GM18498 (cell line): ENCODE measurements around the gene CDH24.
"Not testable (repeated sequence)": the region's sequence is repeated elsewhere in the genome, so short reads cannot be mapped to it uniquely, and the experiment has no call there.

Experiments used
- ATAC-seq: cut with Tn5 transposase; IDR thresholded peaks from one replicate; pipeline ENCODE4 v1.9.1; 2021; ENCODE audit warnings: mild to moderate bottlenecking, moderate library complexity; ENCODE audit not compliant: unreplicated experiment

CDH24 gene

DNA sequence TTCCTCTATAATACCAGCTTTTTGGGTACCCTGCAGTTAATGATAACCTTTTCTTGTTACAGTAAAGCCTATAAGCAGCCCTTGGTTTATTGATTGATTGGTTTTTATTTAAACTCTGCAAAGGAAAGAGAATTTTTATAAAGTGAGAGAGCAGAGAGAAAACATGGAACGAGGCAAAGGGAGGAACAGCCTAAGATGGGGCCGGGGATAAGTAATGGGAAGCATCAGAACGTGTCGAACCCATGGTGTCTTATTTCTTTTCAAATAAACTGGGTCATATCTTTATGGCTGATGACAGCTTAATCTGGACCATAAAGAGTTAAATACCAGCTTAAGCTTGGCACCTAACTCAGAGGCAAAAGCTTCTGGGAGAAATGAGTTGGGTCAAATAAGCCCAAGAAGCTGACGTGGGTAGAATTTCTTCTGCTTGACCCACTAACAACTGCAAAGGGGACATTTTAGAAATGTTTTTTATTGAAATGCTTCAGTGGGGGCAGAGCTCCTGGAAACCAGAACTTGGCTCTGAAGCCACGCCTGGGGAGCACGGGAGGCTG, 35.4 kb downstream of the CDH24 start:
- no peak for ATAC-seq

DNA sequence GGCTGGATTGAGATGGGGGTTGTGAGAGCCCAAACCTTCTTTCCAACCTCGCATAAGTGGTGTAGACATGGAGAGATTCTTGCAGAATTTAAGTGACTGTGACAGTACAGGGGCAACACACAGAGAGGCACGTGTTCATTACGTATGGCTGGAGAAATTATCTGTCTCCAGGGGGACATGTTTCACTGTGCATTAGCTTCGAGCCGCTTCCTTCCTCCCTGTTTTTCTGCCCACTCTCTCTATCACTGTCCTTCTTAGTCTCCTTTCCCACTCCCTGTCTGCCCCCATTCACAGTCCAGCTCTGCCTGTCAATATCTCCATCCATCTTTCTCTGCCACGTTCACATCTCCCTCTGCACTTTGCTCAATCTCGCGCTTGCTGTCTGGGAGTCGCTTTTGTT, 35.9 kb downstream of the CDH24 start:
- ATAC-seq = no peak

DNA sequence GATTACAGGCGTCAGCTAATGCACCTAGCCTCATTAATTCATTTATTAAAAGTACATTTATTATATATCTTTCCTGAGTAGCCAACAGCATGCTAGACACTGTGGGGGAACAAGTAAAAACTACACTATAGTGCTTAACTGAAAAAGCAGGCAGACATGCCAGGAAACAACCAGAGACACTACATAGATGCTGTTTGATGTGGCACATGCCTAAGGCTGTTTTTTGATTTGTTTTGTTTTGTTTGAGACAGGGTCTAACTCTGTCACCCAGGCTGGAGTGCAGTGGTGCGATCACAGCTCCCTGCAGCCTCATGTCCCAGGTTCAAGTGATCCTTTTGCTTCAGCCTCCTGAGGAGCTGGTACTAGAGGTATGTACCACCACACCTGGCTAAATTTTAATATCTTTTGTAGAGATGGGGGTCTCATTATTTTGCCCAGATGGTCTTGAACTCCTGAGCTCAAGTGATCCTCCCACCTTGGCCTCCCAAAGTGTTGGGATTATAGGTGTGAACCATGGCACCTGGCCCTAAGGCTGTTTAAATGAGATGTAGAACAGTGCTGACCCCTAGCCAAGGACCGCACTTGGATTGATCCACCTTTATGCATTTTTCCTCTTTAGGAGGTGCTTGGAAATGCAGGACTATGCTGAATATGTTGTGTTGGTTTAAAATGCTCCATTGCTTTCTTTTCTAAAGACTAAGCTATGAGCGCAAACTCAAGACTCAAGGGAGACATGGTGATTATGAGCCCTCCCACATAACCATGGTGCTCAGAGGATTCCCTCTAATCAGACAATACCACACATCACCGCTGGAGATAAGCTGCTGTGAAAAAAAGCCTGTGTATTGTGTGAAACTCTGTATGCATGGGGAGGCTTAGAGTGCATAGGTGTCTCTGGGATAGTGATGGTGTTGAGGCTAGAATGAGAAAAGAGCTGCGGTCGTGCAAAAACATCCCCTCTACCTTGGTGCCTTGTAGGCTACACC, 36.9 kb downstream of the CDH24 start:
- ATAC-seq = no peak

DNA sequence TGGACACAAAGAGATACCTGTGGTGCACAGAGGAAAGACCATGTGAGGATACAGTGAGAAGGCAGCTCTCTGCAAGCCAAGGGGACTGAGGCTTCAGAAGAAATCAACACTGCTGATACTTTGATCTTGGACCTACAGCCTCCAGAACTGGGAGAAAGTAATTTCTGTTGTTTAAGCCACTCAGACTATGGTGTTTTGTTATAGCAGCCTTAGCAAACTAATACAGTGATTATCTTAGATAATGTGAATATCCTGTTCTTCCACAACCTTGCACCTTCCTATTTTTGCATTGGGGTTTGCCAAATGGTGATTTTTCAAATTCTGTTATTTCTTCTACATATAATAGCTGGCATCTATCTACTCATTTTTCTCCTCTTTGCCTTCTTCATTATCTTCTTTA, 39.2 kb downstream of the CDH24 start:
- no peak for ATAC-seq

DNA sequence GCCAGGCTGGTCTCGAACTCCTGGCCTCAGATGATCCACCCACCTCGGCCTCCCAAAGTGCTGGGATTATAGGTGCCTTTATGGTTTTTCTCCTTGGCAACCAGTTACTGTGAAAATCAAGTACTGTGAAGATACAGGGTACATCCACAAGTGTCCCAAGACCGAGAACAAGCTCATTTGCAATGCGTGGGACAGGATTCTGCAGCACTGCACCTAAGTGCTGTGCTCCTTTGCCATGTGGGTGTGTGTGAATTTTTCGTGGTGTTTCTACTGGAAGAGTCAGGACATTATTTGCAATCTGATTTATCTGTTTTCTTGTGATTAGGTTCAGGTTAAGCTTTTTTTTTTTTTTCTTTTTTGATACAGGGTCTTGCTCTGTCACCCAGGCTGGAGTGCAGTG, 40.2 kb downstream of the CDH24 start:
- ATAC-seq = no peak

DNA sequence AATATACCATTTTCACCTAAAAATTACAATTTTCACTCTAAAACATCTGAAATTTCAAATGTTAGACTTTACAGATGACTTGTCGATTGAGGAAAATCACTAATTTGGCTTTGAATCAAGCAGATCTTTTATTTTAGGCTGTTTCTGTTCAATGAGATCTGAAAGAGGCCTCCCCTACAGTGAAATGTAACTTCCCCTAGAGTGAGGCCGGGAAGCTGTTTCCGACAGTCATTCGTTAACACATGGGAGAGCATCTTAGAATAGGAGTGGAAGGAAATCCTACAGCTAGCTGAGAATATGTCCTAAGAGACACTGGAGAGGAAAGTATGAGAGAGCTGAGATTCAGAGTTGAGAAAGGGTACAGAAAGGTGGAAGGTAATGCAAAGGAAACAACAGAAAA, 41.7 kb downstream of the CDH24 start:
- ATAC-seq = no peak

DNA sequence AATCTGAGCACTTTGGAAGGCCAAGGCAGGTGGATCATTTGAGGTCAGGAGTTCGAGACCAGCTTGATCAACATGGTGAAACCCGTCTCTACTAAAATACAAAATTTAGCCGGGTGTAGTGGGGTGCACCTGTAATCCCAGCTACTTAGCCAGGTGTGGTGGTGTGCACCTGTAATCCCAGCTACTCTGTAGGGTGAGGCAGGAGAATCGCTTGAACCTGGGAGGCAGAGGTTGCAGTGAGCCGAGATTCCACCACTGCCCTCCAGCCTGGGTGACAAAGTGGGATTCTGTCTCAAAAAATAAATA, 43.6 kb downstream of the CDH24 start:
- not testable (repeated sequence) for ATAC-seq

DNA sequence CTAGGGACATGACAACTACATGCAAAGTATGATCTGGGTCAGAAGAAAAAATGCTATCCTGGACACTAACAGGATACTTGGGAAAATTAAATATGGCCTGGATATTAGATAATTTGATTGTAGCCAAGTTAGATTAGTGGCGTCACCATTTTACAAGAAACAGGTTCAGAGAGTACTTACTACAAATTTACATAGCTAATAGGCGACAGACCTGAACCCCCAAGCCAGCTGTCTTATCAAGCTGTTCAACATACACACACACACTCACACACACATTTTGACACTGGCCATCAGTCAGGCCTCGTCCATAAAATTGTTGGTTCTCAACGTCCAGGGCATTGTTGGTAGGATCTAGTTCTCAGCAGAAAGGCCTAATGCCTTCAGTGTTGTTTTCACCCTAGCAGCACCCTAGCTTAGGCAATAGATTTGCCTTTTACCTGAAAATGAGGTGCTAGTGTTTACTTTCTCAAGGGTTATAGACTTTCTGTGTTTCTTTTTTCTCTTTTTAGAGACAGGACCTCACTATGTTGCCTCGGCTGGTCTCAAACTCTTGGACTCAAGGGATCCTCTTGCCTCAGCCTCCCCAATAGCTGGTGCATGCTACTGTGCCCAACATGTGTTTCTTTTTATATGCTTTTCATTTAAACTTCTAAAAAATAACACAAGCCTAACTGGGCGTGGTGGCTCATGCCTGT, 44.1 kb downstream of the CDH24 start:
- no peak for ATAC-seq

DNA sequence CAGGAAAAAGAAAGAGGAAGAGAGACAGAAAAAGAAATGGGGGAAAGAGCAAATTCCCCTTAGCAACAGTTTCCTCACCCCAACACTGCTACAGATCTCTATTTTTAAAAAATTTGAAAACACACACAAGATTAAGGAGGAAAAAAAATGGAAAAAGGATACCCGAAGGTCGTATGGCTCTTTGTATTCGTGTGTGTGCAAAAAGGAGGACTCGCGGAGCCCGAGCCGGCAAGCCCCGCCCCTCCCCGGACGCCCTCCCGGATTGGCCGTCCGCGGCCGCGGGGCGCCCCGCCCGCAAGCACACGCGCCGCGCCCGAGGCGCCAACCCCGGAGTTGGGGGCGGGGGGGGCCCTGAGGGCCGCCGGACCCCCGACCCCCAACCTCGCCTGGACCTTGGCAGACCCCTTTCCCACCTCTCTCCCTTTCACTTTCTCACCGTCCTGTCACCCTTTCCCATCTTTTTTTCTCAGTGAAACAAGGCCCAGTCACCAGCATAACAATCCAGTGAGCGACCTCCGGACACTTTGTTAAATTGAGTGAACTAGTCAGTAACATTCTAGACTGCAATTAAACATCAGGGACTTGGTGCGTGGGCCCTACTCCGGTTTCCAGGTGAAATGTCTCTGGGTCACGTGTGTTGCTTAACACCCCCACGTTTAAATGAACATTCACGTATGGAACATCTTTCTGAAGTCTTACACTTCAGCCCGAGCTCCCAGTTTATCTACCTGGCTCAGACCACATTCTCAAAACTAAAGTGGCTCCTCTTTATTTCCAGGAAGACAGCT, 47.2 kb downstream of the CDH24 start, which contains the start of gene C14orf93:
Gene C14orf93 (minus strand): TSS at position 205 of the 788 bp plus-strand sequence. CDS start 11,120 bp downstream, outside the sequence.
- ATAC-seq = peak; percentile 42

DNA sequence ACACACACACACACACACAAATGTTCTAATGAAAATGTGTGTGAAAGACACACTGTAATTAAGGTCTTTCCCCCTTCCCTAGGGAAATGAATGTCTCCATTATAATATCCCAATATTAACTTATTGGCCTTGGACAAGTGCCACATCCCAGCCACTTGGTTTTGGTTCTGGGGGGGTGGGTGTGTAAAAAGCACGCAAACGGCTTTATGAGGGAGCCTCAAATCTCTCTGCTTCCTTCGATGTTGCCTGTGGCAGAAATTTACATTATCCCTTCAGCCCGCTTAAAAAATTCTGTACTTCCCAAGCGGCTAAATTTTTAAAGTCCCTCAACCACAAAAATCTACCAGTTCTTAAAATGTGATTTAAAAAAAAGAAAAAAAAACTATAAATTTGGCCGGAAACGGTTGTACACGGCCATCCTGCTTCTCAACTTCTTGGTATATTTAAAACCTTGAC, 47.8 kb downstream of the CDH24 start:
- no peak for ATAC-seq

DNA sequence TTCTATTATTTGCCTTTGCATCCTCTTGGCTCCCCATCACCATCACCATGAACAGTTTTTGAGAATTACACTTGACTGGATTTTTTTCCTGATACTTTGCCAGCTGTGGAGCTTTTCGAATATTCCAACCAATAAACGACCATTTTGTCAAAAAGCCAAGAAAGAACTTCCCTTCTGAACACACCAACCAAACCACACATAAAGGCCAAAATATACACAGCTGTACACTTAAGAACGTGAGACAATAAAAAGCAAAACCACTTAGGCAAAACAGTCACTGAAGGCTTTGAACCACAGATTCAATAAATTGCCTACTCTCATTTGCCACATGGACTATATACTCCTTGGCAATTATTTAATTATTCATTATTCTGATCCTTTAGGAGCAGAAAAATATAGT, 48.5 kb downstream of the CDH24 start:
- ATAC-seq = no peak

DNA sequence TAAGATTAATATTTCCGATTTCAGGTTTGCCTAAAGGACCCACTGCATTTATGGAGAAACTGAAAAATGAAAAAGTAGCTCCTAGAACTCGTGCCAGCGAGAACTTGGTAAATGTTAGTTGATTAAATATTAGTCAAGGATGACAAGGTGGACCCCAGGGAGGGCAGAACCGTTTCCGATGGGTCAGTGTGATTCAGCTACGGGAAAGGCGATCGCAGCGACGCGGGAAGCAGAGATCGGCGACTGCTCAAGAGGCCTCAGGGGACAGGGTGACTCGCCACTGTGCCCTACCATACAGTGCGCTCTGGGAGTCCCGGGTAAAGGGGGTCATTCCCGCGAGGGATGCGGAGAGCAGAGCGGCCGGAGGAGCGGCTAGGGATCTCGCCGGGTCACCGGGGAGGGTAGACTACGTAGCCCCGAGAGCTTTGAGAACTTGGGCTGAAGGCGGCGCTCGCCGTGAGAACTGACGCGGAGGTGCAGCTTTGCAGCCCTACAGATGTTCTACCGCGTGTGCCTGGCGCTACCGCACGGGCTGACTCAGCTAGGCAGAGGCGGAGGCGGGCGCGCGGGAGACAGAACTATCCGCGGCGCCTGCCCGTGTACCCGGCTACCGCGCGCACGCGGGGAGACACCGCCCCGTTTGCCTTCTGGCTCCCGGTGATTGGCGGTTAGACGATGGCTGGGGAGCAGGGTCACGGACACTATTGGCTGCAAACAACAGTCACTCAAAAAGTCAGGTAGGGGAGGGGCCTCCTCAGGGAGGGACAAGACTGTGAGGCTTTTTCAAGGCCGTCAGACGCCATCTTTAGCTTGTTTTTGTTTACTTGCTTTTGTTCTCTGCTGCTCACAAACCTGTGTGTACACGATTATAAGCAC, 50.5 kb downstream of the CDH24 start:
- ATAC-seq = peak; percentile 95

DNA sequence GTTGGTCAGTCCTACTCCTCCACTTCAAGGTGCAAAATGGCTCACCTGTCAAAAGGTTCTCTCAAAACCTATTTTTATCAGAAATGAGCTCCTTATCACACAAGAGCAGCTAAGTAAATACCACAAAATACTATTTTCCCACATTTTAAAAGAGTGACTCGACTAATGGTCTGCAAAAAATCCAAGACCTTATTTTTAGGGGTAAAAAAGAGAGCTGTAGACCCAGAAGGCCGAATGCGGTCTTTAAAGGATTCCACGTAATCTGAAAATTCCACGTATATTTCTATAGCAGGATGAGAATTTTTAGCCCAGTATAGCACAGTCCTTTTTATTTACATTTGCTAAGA, 51.2 kb downstream of the CDH24 start:
- no peak for ATAC-seq

DNA sequence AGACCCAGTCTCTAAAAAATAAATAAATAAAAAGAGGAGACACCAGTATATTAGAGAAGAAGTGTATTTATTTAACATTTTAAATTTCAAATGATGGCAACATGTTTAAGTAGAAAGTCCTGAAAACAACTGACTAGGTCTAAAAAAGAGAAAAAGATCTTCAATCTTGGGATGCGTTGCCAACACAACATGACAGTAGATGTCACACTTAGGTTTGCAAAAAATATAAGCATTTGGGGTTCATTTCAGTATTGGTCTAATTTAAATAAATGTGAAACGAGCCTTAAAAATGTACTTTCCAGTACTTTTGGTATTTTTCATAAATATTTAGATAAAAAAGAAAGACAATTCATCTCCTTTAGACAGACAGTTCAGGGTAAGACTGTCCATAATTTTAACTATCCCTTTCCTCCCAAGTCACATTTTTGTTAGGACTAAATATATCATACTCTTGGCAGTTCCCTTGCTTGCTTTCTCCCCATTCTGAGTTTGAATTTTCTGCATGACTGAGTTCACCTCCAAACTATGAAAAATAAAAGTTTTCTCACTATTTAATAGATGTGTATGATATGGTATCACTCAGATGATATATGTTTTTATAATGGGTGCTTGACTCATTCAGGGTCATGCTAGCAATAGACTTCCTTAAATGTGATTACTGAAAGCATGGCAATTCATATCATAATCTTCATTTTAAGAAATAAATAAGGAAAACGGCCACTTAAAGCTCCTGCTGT, 51.7 kb downstream of the CDH24 start:
- no peak for ATAC-seq

DNA sequence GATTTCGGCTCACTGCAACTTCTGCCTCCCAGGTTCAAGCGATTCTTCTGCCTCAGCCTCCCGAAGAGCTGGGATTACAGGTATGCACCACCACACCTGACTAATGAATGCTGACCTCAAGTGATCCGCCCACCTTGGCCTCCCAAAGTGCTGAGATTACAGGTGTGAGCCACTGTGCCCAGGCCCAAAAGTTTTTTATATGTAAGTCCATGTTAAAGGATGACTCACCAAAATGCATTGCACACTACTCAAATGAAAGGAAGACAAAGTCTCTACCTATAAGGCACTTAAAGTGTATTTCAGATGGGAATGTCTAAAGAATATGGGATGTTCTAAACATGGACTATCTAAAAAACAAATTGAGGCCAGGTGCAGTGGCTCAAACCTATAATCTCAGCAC, 53.0 kb downstream of the CDH24 start:
- ATAC-seq = not testable (repeated sequence)

DNA sequence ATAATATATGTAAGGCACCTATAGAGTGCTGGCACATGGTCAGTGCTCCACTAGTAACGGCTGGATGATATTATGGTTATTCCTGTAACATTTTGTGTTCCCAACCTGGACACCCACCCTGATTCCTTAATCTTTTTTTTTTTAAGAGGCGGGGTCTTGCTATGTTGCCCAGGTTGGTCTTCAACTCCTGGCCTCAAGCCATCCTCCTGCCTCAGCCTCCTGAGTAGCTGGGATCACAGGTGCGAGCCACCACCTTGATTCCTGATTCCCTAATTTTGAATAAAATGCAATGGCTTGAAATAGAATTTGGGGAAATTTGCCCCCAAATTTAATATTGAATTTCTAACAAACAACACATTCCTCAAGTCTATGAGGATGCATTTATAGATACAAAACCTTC, 54.7 kb downstream of the CDH24 start:
- ATAC-seq = no peak

DNA sequence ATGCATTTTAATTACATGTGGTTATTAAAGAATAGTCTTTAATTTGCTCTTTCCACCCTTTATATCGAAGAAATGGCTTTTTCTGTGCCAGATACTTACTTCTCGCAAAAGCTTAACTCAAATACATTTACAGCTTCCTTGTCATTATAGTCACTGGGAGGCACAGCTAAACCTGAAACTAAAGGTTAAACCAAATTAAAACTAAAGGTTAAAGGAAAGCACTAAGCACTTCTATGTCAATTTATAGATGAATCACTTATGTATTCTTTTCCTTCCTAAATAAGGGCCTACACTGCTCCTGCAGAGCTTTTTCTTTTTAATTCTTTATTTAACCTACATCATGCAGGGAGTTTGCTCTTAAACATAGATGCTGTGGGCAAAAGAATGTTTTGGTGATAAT, 56.5 kb downstream of the CDH24 start:
- ATAC-seq = no peak

DNA sequence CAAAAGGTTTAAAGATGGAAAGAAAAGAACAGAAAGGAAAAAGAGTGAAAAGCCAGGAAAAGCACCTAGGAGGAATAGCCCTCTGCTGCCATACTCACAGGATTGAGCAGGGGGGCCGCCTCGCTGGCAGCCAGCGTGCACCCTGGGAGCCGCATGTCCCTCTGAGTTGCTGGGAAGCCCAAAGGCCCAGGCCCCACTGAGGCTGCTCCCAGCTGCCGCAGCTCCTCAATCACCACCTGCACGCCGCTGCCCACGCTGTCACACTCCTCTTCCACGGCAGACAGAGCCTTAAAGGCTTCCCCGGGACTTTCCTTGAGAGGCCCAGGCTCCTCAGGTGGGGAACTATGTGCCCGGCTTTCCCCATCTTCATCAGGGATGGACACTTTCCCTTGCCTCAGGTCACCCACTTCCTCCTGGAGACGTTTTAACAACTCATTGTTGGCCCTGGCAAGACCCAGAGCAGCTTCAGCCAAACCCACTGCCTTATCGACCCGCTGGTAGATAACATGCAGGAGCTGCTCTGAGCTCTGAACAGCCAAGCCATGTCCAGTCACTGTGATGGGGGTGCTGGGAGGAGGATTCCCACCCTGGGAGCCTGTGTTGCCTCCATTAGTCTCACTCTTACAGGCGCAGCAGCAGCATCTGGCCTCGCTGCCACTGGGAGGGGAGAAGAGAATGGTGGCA, 58.8 kb downstream of the CDH24 start:
- no peak for ATAC-seq
